HEK293 (cell line): ENCODE data around the gene ETNK2.

Source experiments
- CTCF ChIA-PET: fragments of 350-600 bp; formaldehyde crosslinking; extraction: SDS; loops from one replicate; lab custom pipeline; 2021; ENCODE audit warnings: antibody characterized with exemption; lab: Yijun Ruan, JAX
- POLR2A ChIA-PET: fragments of 300-600 bp; formaldehyde crosslinking; extraction: SDS; loops from one replicate; lab custom pipeline; 2020; ENCODE audit warnings: antibody characterized with exemption, inconsistent platforms; lab: Yijun Ruan, JAX
- H3K27ac ChIP-seq: fragments of 200-500 bp; sonication (Bioruptor generic); 2 replicates; pipeline ENCODE4 v1.5.1; 2014; ENCODE audit warnings: low read depth, low read length, control low read depth, inconsistent platforms; ENCODE audit errors: extremely low read depth
- H3K36me3 ChIP-seq, 2 experiments: fragments of 200-500 bp in 1 of 2; sonication (Bioruptor generic) in 1 of 2; 1 replicate in 1 of 2; 2 replicates in 1 of 2; pipeline ENCODE4 v1.5.1; 2014 to 2017; ENCODE audit warnings: inconsistent platforms in 2 of 2, low read length in 2 of 2; ENCODE audit not compliant: control insufficient read depth in 2 of 2, insufficient read depth in 1 of 2
- H3K4me1 ChIP-seq: fragments of 200-500 bp; sonication (Bioruptor generic); 2 replicates; pipeline ENCODE4 v1.5.1; 2014; ENCODE audit warnings: mild to moderate bottlenecking, low read length, inconsistent platforms; ENCODE audit not compliant: control insufficient read depth, insufficient read depth
- H3K4me3 ChIP-seq: 2 replicates; pipeline ENCODE4 v1.5.1; 2011; ENCODE audit warnings: low read depth, mild to moderate bottlenecking, control low read depth, low read length, moderate library complexity
- H3K9me3 ChIP-seq: fragments of 200-500 bp; sonication (Bioruptor generic); 2 replicates; pipeline ENCODE4 v1.5.1; 2014; ENCODE audit warnings: low read depth, low read length, inconsistent platforms; ENCODE audit not compliant: control insufficient read depth, insufficient read depth
- MEIS1 ChIP-seq: sonication (generic); formaldehyde crosslinking; IDR thresholded peaks from 2 replicates; pipeline ENCODE4 v1.8.1; 2022; ENCODE audit warnings: missing genetic modification reagents, mild to moderate bottlenecking, borderline replicate concordance
- MYNN ChIP-seq: fragments of 450-650 bp; formaldehyde crosslinking; IDR thresholded peaks from 2 replicates; pipeline ENCODE4 v1.5.1; 2016; ENCODE audit warnings: missing biosample characterization, missing genetic modification characterization, borderline replicate concordance
- SP3 ChIP-seq: fragments of 450-650 bp; formaldehyde crosslinking; IDR thresholded peaks from 2 replicates; pipeline ENCODE4 v1.5.1; 2016; ENCODE audit warnings: missing biosample characterization, missing genetic modification characterization
- ZBTB20 ChIP-seq: fragments of 450-650 bp; formaldehyde crosslinking; IDR thresholded peaks from 2 replicates; pipeline ENCODE4 v1.5.1; 2016; ENCODE audit warnings: missing biosample characterization, missing genetic modification characterization
- ZBTB48 ChIP-seq: fragments of 450-650 bp; formaldehyde crosslinking; IDR thresholded peaks from 2 replicates; pipeline ENCODE4 v1.5.1; 2016; ENCODE audit warnings: missing biosample characterization, missing genetic modification characterization
- ZFP3 ChIP-seq: fragments of 450-650 bp; formaldehyde crosslinking; IDR thresholded peaks from 2 replicates; pipeline ENCODE4 v1.5.1; 2016; ENCODE audit warnings: low read depth, missing biosample characterization, missing genetic modification characterization
- ZNF112 ChIP-seq: fragments of 450-650 bp; formaldehyde crosslinking; IDR thresholded peaks from 2 replicates; pipeline ENCODE4 v1.5.0; 2017; ENCODE audit warnings: missing biosample characterization, missing genetic modification characterization
- ZNF169 ChIP-seq: fragments of 450-650 bp; formaldehyde crosslinking; IDR thresholded peaks from 2 replicates; pipeline ENCODE4 v1.5.1; 2016; ENCODE audit warnings: missing biosample characterization, missing genetic modification characterization
- ZNF292 ChIP-seq: fragments of 450-650 bp; formaldehyde crosslinking; IDR thresholded peaks from 2 replicates; pipeline ENCODE4 v1.5.1; 2016; ENCODE audit warnings: low read depth, missing biosample characterization, missing genetic modification characterization, borderline replicate concordance
- ZNF311 ChIP-seq: fragments of 450-650 bp; formaldehyde crosslinking; IDR thresholded peaks from 2 replicates; pipeline ENCODE4 v1.5.1; 2017; ENCODE audit warnings: missing biosample characterization, missing genetic modification characterization, borderline replicate concordance
- ZNF324 ChIP-seq: fragments of 450-650 bp; formaldehyde crosslinking; IDR thresholded peaks from 2 replicates; pipeline ENCODE4 v1.5.1; 2016; ENCODE audit warnings: missing biosample characterization, missing genetic modification characterization
- ZNF529 ChIP-seq: fragments of 450-650 bp; formaldehyde crosslinking; IDR thresholded peaks from 2 replicates; pipeline ENCODE4 v1.5.1; 2017; ENCODE audit warnings: missing genetic modification characterization, missing biosample characterization; ENCODE audit not compliant: insufficient replicate concordance
- ZNF560 ChIP-seq: fragments of 450-650 bp; formaldehyde crosslinking; IDR thresholded peaks from 2 replicates; pipeline ENCODE4 v1.5.1; 2017; ENCODE audit warnings: missing biosample characterization, missing genetic modification characterization, borderline replicate concordance
- ZNF610 ChIP-seq: fragments of 450-650 bp; formaldehyde crosslinking; IDR thresholded peaks from 2 replicates; pipeline ENCODE4 v1.5.1; 2016; ENCODE audit warnings: missing biosample characterization, missing genetic modification characterization, borderline replicate concordance
- ZNF621 ChIP-seq: fragments of 450-650 bp; formaldehyde crosslinking; IDR thresholded peaks from 2 replicates; pipeline ENCODE4 v1.5.1; 2017; ENCODE audit warnings: missing biosample characterization, missing genetic modification characterization
- ZNF660 ChIP-seq: fragments of 450-650 bp; IDR thresholded peaks from 2 replicates; pipeline ENCODE4 v1.5.1; 2018; ENCODE audit warnings: missing biosample characterization, mild to moderate bottlenecking, missing genetic modification characterization
- ZNF830 ChIP-seq: fragments of 450-650 bp; IDR thresholded peaks from 2 replicates; pipeline ENCODE4 v1.5.0; 2018; ENCODE audit warnings: missing biosample characterization, missing genetic modification characterization, low read depth, mild to moderate bottlenecking, moderate library complexity
- ZXDB ChIP-seq: fragments of 450-650 bp; formaldehyde crosslinking; IDR thresholded peaks from 2 replicates; pipeline ENCODE4 v1.5.1; 2016; ENCODE audit warnings: missing biosample characterization, missing genetic modification characterization
- TF ChIP-seq, protein P1 (sequence below): fragments of 450-650 bp; formaldehyde crosslinking; IDR thresholded peaks from 2 replicates; pipeline ENCODE4 v1.5.1; 2016; ENCODE audit warnings: missing biosample characterization, missing genetic modification characterization
- TF ChIP-seq, protein P2 (sequence below): fragments of 450-650 bp; formaldehyde crosslinking; IDR thresholded peaks from 2 replicates; pipeline ENCODE4 v1.5.1; 2016; ENCODE audit warnings: missing biosample characterization, missing genetic modification characterization
- TF ChIP-seq, protein P3 (sequence below): fragments of 450-650 bp; formaldehyde crosslinking; IDR thresholded peaks from 2 replicates; pipeline ENCODE4 v1.5.1; 2016; ENCODE audit warnings: missing biosample characterization, missing genetic modification characterization
- TF ChIP-seq, protein P4 (sequence below): fragments of 450-650 bp; formaldehyde crosslinking; IDR thresholded peaks from 2 replicates; pipeline ENCODE4 v1.5.1; 2016; ENCODE audit warnings: missing biosample characterization, missing genetic modification characterization

ETNK2 gene

DNA sequence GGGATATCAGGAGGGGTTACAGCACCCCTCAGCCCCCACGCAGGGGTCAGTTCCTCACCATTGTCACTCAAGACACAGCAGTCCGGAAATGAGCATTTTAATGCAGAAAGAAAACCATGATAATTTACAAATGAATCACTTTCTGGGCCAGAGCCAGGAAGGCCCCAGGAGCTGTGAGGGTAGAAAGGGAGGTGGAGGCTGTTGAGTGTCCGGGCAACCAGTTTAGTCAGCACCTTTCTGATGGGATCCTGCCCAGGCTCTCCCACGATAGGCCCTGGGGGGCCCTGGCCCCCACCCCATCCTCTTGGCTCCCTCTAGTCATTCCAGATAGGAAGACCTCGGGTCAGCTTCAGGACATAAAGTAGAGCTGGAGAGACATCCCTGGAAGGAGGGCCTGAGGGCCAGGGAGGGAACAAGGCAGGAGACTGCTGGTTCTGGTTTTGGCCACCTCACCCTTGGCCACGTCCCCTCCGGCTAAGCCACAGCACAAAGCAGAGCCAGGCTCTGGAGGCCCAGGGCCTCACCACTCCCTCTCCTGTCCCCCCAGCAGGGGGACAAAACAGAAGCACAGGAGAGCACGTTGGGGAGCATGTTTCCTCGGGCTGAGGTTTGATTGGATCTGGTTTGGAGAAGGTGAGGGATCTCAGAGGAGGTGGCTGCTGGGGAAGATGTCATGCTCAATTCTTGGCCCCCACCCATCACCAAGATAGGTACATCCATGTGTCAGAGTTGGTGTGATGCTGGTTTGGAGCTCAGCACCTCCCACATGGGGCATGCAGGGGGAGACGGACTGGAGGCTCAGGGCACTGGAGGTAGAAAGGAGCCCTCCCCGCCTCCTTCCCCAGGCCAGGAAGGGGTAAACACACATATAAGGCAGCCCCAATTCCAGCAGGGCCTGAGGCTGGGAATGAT lies 20.6 kb downstream of the ETNK2 start (continued):
- TF ChIP-seq ZNF311 (no peak), ZNF660 (tag by site-specific recombination) (0 out of 2 replicates have a peak, but pooled peaks have one; percentile 31), ZXDB (tag by site-specific recombination) (no peak), ZBTB20 (tag by site-specific recombination) (peak; percentile 82), ZNF324 (tag by site-specific recombination) (no peak), ZNF169 (tag by site-specific recombination) (no peak), ZNF610 (tag by site-specific recombination) (no peak)
- TF ChIP-seq, protein P1, sequence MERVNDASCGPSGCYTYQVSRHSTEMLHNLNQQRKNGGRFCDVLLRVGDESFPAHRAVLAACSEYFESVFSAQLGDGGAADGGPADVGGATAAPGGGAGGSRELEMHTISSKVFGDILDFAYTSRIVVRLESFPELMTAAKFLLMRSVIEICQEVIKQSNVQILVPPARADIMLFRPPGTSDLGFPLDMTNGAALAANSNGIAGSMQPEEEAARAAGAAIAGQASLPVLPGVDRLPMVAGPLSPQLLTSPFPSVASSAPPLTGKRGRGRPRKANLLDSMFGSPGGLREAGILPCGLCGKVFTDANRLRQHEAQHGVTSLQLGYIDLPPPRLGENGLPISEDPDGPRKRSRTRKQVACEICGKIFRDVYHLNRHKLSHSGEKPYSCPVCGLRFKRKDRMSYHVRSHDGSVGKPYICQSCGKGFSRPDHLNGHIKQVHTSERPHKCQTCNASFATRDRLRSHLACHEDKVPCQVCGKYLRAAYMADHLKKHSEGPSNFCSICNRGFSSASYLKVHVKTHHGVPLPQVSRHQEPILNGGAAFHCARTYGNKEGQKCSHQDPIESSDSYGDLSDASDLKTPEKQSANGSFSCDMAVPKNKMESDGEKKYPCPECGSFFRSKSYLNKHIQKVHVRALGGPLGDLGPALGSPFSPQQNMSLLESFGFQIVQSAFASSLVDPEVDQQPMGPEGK (tag by site-specific recombination): peak; percentile 69; the same call in 1 of the 2 replicates
- TF ChIP-seq, protein P2, sequence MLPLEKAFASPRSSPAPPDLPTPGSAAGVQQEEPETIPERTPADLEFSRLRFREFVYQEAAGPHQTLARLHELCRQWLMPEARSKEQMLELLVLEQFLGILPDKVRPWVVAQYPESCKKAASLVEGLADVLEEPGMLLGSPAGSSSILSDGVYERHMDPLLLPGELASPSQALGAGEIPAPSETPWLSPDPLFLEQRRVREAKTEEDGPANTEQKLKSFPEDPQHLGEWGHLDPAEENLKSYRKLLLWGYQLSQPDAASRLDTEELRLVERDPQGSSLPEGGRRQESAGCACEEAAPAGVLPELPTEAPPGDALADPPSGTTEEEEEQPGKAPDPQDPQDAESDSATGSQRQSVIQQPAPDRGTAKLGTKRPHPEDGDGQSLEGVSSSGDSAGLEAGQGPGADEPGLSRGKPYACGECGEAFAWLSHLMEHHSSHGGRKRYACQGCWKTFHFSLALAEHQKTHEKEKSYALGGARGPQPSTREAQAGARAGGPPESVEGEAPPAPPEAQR (tag by site-specific recombination): no peak
- TF ChIP-seq, protein P3, sequence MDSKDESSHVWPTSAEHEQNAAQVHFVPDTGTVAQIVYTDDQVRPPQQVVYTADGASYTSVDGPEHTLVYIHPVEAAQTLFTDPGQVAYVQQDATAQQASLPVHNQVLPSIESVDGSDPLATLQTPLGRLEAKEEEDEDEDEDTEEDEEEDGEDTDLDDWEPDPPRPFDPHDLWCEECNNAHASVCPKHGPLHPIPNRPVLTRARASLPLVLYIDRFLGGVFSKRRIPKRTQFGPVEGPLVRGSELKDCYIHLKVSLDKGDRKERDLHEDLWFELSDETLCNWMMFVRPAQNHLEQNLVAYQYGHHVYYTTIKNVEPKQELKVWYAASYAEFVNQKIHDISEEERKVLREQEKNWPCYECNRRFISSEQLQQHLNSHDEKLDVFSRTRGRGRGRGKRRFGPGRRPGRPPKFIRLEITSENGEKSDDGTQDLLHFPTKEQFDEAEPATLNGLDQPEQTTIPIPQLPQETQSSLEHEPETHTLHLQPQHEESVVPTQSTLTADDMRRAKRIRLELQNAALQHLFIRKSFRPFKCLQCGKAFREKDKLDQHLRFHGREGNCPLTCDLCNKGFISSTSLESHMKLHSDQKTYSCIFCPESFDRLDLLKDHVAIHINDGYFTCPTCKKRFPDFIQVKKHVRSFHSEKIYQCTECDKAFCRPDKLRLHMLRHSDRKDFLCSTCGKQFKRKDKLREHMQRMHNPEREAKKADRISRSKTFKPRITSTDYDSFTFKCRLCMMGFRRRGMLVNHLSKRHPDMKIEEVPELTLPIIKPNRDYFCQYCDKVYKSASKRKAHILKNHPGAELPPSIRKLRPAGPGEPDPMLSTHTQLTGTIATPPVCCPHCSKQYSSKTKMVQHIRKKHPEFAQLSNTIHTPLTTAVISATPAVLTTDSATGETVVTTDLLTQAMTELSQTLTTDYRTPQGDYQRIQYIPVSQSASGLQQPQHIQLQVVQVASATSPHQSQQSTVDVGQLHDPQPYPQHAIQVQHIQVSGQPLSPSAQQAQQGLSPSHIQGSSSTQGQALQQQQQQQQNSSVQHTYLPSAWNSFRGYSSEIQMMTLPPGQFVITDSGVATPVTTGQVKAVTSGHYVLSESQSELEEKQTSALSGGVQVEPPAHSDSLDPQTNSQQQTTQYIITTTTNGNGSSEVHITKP (tag by site-specific recombination): peak; percentile 51; the same call in 1 of the 2 replicates

DNA sequence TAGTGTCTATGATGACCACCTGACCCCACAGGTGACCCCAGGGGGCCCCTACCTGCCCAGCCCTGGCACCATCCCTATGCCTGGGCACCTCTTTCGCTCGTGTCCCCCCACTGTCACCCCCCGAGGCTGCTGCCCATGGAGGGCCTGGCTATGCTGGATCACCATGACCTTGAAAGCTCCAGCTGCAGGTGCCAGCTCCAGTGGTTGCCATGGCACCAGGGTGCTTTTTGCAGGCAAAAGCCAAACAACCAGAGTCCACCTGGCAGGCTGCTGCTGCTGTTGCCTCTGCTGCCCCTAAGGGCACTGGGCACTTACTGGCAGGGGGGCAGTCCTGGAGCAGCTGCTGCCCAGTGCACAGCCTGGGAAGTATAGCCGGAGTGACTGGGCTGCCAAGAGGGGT lies 21.7 kb downstream of the ETNK2 start:
- Histone ChIP-seq H3K9me3 (no peaks in the 10 kb centered on the region), H3K4me1 (0 out of 2 replicates have a peak, but pooled peaks cover 3% of the 10 kb centered on the region), H3K36me3 (peaks cover 0 to 26% of the 10 kb centered on the region in 2 experiments; a peak in 1 of 3 replicates), H3K4me3 (no peak overlapping the region), H3K27ac (no peak overlapping the region)
- CTCF ChIA-PET: interaction anchor here (0.6 to 6.0 kb wide), 14 partner anchors 9 to 1010 kb away, joined by 3 to 167 read pairs (median 4); partner anchors contain the start of genes GOLT1A and SNRPE
- POLR2A ChIA-PET: interaction anchor here (1.1 kb wide), 1 partner anchor 266 kb away, joined by 4 read pairs; no protein-coding TSS in a partner anchor
- TF ChIP-seq ZNF621 (tag by site-specific recombination): no peak
- no peak for TF ChIP-seq ZNF560 (tag by site-specific recombination)
- TF ChIP-seq, protein P4, sequence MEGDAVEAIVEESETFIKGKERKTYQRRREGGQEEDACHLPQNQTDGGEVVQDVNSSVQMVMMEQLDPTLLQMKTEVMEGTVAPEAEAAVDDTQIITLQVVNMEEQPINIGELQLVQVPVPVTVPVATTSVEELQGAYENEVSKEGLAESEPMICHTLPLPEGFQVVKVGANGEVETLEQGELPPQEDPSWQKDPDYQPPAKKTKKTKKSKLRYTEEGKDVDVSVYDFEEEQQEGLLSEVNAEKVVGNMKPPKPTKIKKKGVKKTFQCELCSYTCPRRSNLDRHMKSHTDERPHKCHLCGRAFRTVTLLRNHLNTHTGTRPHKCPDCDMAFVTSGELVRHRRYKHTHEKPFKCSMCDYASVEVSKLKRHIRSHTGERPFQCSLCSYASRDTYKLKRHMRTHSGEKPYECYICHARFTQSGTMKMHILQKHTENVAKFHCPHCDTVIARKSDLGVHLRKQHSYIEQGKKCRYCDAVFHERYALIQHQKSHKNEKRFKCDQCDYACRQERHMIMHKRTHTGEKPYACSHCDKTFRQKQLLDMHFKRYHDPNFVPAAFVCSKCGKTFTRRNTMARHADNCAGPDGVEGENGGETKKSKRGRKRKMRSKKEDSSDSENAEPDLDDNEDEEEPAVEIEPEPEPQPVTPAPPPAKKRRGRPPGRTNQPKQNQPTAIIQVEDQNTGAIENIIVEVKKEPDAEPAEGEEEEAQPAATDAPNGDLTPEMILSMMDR (tag by site-specific recombination): no peak
- TF ChIP-seq ZNF292 (tag by site-specific recombination): no peak
- no peak for TF ChIP-seq ZNF112
- no peak for TF ChIP-seq ZNF529 (tag by site-specific recombination)
- no peak for TF ChIP-seq MYNN
- no peak for TF ChIP-seq ZBTB48 (tag by site-specific recombination)
- no peak for TF ChIP-seq SP3 (tag by site-specific recombination)
- TF ChIP-seq ZNF830 (tag by site-specific recombination): no peak
- TF ChIP-seq ZFP3 (tag by site-specific recombination): no peak
- TF ChIP-seq MEIS1: no peak
